ENCODE results near the gene TMX3.

The TMX3 gene

DNA sequence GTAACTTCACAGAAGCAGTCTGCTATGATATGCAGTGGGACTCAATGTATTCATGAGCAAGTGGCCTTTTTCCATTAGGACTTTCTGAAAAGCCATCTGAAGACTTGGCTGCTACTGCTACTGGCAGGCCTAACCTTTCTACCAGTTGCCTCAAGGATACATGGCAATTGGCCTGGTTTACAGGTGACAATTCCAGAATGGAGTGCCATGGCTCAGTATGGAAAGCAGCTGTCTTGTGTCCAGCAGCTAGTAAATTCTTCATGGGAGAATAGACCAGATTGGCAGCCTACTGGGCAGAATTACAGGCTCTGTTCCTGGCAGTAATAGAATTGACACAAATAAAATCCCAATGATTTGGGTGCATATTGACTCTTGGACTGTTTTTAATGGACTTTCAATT lies 12.6 kb upstream of the TMX3 start:
- Mint-ChIP-seq H3K36me3 (ENCODE audit: low read depth) (peaks cover 19% of the 10 kb centered on the region), H3K4me3 (no peak overlapping the region), H3K27me3 (no peaks in the 10 kb centered on the region), H3K27ac (no peak overlapping the region), H3K4me1 (ENCODE audit: low read depth) (peaks cover 29% of the 10 kb centered on the region), H3K9me3 (peaks cover 18% of the 10 kb centered on the region)
- intact Hi-C loops (cut with micrococcal nuclease): loop anchor here (10.0 kb wide), 1 partner anchor 1213 kb away; the partner anchor contains the start of gene DSEL

DNA sequence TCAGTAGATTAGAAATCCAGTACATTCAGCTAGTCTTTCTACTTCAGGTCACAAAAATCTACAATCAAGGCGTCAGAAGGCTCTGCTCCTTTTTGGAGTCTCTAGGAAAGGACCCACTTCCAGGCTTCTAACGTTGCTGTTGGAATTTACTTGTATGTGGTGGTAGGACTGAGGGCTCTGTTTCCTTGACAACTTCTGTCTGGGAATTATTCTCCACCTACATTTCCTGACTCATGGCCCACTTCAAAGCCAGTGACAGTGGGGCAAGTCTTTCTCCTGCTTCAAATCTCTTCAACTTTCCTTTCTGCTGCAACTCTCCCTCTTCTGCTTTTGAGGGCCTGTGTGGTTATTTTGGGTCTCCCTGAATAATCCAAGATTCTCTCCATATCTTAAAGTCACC lies 10.4 kb upstream of the TMX3 start:
- intact Hi-C loops (cut with micrococcal nuclease): loop anchor here (10.0 kb wide), 1 partner anchor 1211 kb away; the partner anchor contains the start of gene DSEL
- Mint-ChIP-seq H3K27me3 (no peaks in the 10 kb centered on the region), H3K9me3 (peaks cover 18% of the 10 kb centered on the region), H3K27ac (peak overlapping the region; percentile 8), H3K4me1 (ENCODE audit: low read depth) (peaks cover 49% of the 10 kb centered on the region), H3K36me3 (ENCODE audit: low read depth) (peaks cover 19% of the 10 kb centered on the region), H3K4me3 (no peak overlapping the region)

DNA sequence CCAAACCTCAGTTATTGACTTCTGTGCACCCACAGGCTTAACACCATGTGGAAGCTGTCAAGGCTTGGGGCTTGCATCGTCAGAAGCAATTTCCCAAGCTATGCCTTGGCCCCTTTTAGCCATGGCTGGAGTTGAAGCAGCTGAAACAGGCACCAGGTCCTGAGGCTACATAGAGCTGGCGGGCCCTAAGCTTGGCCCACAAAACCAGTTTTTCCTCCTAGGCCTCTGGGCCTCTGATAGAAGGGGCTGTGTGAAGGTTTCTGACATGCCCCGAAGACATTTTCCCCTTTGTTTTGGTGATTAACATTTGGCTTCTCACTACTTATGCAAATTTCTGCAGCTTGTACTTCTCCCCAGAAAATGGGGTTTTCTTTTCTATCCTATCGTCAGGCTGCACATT lies 9.1 kb upstream of the TMX3 start:
- no peak overlapping the region for H3K4me3 Mint-ChIP-seq
- H3K4me1 Mint-ChIP-seq (ENCODE audit: low read depth): peaks cover 50% of the 10 kb centered on the region
- H3K27ac Mint-ChIP-seq: peak overlapping the region; percentile 48
- H3K9me3 Mint-ChIP-seq: peaks cover 18% of the 10 kb centered on the region
- intact Hi-C loops (cut with micrococcal nuclease): loop anchor here (10.0 kb wide), 1 partner anchor 1209 kb away; the partner anchor contains the start of gene DSEL
- peaks cover 19% of the 10 kb centered on the region for H3K36me3 Mint-ChIP-seq (ENCODE audit: low read depth)
- H3K27me3 Mint-ChIP-seq: no peaks in the 10 kb centered on the region

DNA sequence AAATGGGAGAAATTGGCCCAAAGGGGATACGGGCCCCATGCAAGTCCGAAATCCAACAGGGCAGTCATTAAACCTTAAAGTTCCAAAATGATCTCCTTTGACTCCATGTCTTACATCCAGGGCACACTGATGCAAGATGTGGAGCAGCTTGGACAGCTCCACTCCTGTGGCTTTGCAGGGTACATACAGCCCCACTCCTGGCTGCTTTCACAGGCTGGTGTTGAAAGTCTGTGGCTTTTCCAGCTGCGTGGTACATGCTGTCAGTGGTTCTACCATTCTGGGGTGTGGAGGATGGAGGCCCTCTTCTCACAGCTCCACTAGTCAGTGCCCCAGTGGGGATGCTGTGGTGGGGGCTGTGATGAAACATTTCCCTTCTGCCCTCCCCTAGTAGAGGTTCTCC lies 8.6 kb upstream of the TMX3 start:
- intact Hi-C loops (cut with micrococcal nuclease): loop anchor here (10.0 kb wide), 1 partner anchor 1209 kb away; the partner anchor contains the start of gene DSEL
- Mint-ChIP-seq H3K27ac (peak overlapping the region; percentile 83), H3K9me3 (peaks cover 18% of the 10 kb centered on the region), H3K4me1 (ENCODE audit: low read depth) (peaks cover 48% of the 10 kb centered on the region), H3K27me3 (no peaks in the 10 kb centered on the region), H3K36me3 (ENCODE audit: low read depth) (peaks cover 19% of the 10 kb centered on the region), H3K4me3 (no peak overlapping the region)

DNA sequence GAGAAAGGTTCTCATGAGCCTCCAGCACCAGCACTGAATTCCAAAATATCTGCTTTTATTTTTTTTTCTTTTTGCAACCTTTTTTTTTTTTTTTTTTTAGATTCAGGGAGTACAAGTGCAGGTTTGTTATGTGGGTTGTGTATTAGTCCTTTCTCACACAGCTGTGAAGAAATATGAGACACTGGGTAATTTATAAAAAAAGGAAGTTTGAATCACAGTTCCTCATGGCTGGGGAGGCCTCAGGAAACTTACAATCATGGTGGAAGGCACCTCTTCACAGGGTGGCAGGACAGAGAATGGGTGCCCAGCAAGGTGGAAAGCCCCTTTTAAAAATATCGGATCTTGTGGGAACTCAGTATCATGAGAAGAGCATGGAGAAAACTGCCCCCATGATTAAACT lies 7.9 kb upstream of the TMX3 start:
- Mint-ChIP-seq H3K4me3 (peak overlapping the region; percentile 32), H3K27ac (peak overlapping the region; percentile 83), H3K27me3 (no peaks in the 10 kb centered on the region), H3K36me3 (ENCODE audit: low read depth) (peaks cover 19% of the 10 kb centered on the region), H3K4me1 (ENCODE audit: low read depth) (peaks cover 41% of the 10 kb centered on the region), H3K9me3 (peaks cover 18% of the 10 kb centered on the region)
- intact Hi-C loops (cut with micrococcal nuclease): loop anchor here (10.0 kb wide), 1 partner anchor 1208 kb away; the partner anchor contains the start of gene DSEL

DNA sequence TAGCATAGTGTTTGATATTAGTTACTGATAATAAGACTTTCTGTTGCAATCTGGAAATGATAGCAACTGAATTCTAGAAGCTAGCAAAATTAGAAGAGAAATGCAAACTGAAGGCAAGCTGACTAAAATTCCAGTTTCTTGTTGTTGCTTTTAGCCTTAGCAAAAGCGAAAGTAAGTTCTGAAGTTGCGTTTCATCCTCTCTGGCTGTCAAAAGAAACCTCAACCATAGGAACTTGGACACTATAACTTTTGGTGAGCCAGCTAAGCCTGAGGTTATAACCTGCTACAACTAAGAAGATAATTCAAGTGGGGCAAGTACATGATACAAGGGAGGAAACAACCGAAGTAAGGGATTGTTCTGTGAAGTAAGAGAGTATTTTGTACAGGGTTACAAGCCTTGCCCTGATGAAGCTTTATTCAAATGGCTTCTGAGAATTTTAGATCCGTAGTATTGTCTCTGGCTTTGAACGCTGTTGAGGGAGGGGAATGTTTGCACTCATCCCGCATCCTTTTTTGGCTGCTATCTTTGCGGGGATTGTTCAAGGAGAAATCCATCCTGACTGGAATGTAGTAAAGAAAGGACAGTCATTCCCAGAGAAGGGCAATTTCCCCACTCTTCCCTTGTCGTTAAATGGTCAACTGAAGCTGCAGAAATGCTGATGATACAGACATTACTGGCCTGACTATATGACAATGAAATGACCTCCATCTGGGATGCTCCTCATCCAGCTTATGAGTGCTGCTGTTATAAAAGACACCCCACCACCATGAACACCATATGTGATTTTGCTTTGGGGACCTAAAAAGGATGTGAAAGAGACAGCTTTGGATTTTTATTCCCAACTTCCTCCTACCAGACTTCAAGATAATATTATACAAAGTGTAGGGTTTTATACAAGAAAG lies 7.0 kb upstream of the TMX3 start:
- Mint-ChIP-seq H3K4me1 (ENCODE audit: low read depth) (peaks cover 39% of the 10 kb centered on the region), H3K4me3 (peak overlapping the region; percentile 64), H3K27me3 (no peaks in the 10 kb centered on the region), H3K27ac (peak overlapping the region; percentile 83), H3K36me3 (ENCODE audit: low read depth) (peaks cover 19% of the 10 kb centered on the region), H3K9me3 (peaks cover 18% of the 10 kb centered on the region)
- intact Hi-C loops (cut with micrococcal nuclease): loop anchor here (10.0 kb wide), 1 partner anchor 1207 kb away; the partner anchor contains the start of gene DSEL

DNA sequence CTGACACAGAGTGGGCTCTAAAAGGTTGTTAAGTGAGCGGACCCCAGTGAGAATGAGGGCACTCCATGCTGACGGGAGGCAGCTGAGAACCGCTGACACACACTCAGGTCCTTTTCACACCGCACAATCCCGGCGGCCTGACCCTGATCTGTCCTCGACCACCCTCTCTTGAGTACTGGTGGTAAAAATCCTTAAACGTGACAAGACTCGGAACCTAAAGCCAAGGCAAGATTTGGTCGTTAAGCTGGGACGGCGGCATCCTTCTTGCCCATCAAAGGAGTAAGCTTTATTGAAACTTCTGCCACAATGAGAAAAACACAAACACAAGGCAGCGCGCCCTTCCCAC lies 569 bp downstream of the TMX3 start:
- Mint-ChIP-seq H3K4me1 (ENCODE audit: low read depth) (peaks cover 25% of the 10 kb centered on the region), H3K27me3 (no peaks in the 10 kb centered on the region)

DNA sequence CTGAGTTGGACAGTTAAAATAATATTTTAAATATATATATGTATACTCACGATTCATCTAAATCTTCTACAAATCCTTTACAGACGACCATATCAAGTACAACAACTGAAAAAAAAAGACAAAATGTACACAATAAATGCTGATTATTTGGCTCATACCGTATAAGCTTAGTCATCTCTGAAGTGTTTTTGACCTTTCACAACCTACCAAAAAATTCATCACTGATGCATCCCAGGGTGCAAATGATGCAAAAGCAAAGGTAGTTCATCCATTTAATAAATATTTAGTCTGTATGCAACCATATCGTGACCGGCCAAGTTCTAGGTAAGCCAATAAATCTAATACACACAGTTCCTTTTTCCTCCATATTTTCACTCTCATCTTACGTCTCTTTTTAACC lies 1.1 kb downstream of the TMX3 start:
- H3K4me3 Mint-ChIP-seq: peak overlapping the region; percentile 93
- no peaks in the 10 kb centered on the region for H3K27me3 Mint-ChIP-seq
- intact Hi-C loops (cut with micrococcal nuclease): loop anchor here (10.0 kb wide), 1 partner anchor 1491 kb away; the partner anchor contains the start of gene RTTN
- H3K9me3 Mint-ChIP-seq: no peaks in the 10 kb centered on the region
- H3K36me3 Mint-ChIP-seq (ENCODE audit: low read depth): peaks cover 52% of the 10 kb centered on the region
- peak overlapping the region; percentile 85 for H3K27ac Mint-ChIP-seq
- H3K4me1 Mint-ChIP-seq (ENCODE audit: low read depth): peaks cover 28% of the 10 kb centered on the region

More for the DNA sequence above, 569 bp downstream of the TMX3 start:
- Mint-ChIP-seq H3K27ac (peak overlapping the region; percentile 85), H3K36me3 (ENCODE audit: low read depth) (peaks cover 49% of the 10 kb centered on the region), H3K9me3 (no peaks in the 10 kb centered on the region), H3K4me3 (peak overlapping the region; percentile 93)
- intact Hi-C loops (cut with micrococcal nuclease): loop anchor here (10.0 kb wide), 1 partner anchor 1490 kb away; the partner anchor contains the start of gene RTTN

DNA sequence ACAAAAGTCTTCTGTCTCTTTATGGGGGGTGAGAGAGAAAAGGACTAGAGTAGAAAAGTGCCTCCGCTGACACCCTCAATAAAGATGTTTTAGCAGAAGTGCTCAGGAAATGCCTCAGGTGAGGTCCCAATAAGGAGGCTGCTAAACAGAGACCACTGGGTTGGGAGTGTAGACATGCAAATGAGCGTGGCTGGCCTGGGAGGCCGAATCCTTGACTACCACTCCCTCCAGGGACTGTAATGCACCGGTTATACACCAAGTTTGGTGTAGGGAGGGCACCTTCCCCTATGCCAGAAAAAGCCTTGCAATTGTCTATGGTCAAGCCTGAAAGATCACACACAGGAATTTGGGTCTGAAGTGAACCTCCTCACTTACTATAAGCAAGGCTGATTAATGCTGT lies 1.8 kb downstream of the TMX3 start:
- Mint-ChIP-seq H3K27me3 (no peaks in the 10 kb centered on the region), H3K27ac (no peak overlapping the region), H3K4me1 (ENCODE audit: low read depth) (peaks cover 28% of the 10 kb centered on the region), H3K36me3 (ENCODE audit: low read depth) (peaks cover 59% of the 10 kb centered on the region), H3K9me3 (no peaks in the 10 kb centered on the region), H3K4me3 (peak overlapping the region; percentile 13)
- intact Hi-C loops (cut with micrococcal nuclease): loop anchor here (10.0 kb wide), 1 partner anchor 1492 kb away; the partner anchor contains the start of gene RTTN

DNA sequence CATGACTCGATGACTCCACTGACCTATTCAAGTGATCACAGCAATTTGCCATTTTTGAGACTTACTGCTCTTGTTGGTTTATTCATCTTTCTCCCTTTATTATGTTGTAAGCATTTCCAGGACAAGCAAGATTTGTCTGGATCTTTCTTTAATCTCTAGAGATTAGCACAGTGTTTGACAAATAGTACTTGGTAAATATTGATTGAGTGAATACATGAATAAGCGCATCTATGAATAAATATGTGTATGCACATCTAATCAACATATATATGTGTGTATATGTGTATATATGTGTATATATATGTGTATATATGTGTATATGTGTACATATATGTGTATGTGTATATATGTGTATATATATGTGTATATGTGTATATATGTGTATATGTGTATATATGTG lies 7.3 kb downstream of the TMX3 start:
- Mint-ChIP-seq H3K9me3 (no peaks in the 10 kb centered on the region), H3K27ac (no peak overlapping the region), H3K4me3 (no peak overlapping the region), H3K36me3 (ENCODE audit: low read depth) (peaks cover 91% of the 10 kb centered on the region), H3K4me1 (ENCODE audit: low read depth) (peaks cover 16% of the 10 kb centered on the region), H3K27me3 (no peaks in the 10 kb centered on the region)
- intact Hi-C loops (cut with micrococcal nuclease): no loop called here

DNA sequence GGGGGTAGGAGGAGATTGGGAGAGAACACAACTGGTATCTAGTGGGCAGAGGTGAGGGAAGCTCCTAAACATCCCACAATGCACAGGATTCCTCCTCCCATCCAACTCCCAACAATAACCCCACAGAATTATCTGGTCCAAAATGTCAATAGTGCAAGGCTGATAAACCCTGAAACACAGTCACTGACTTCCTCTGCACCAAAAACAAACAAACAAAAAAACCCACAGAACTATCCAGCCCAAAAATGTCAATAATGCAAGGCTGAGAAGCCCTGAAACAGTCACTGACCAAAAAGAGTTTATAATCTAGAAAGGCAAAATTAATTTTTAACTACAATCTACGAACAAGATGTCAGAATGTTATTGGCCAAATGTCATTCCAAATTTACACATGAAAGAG lies 9.8 kb downstream of the TMX3 start:
- intact Hi-C loops (cut with micrococcal nuclease): no loop called here
- H3K9me3 Mint-ChIP-seq: no peaks in the 10 kb centered on the region
- H3K27ac Mint-ChIP-seq: no peak overlapping the region
- peaks cover 13% of the 10 kb centered on the region for H3K4me1 Mint-ChIP-seq (ENCODE audit: low read depth)
- H3K4me3 Mint-ChIP-seq: no peak overlapping the region
- peaks cover 88% of the 10 kb centered on the region for H3K36me3 Mint-ChIP-seq (ENCODE audit: low read depth)
- no peaks in the 10 kb centered on the region for H3K27me3 Mint-ChIP-seq

DNA sequence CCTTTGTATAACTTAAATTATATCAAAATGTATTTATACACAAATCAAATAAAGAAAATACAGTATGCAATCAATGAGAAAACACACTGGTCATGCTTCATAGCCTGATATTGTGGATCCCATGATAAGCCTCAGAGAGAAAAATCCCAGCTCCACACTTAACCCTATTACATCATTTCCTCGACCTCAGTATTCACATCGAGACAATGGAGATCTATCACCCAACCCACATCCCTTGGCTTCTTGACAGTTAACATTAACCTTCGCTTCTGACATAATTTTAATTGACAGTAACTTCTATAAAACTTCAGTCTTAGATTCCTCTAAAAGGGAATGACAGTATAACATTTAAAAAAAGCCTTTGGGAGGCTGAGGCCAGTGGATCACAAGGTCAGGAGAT lies 11.6 kb downstream of the TMX3 start:
- H3K27me3 Mint-ChIP-seq: no peaks in the 10 kb centered on the region
- H3K9me3 Mint-ChIP-seq: no peaks in the 10 kb centered on the region
- H3K4me1 Mint-ChIP-seq (ENCODE audit: low read depth): peaks cover 5% of the 10 kb centered on the region
- peaks cover 84% of the 10 kb centered on the region for H3K36me3 Mint-ChIP-seq (ENCODE audit: low read depth)
- intact Hi-C loops (cut with micrococcal nuclease): no loop called here
- H3K27ac Mint-ChIP-seq: no peak overlapping the region
- H3K4me3 Mint-ChIP-seq: no peak overlapping the region

DNA sequence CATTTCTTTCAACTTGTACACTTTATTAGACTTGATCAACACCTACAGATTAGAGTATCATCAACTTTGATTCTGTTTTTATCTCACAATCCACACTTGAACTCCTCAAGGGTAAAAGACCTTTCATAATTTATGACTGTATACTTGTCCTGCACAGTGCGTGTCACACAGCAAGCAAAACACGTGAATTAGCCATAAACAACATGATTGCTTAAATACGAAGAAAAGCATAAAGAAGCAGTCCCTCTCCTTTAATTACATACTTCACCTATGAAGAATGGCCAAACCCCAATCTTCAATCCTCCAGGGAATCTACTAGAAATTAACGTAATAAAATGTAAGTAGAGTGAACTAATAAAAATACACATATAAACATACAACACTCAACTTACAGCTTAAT lies 13.6 kb downstream of the TMX3 start:
- Mint-ChIP-seq H3K36me3 (ENCODE audit: low read depth) (peaks cover 79% of the 10 kb centered on the region), H3K27me3 (no peaks in the 10 kb centered on the region), H3K4me3 (no peak overlapping the region), H3K4me1 (ENCODE audit: low read depth) (peaks cover 5% of the 10 kb centered on the region), H3K9me3 (no peaks in the 10 kb centered on the region), H3K27ac (no peak overlapping the region)
- intact Hi-C loops (cut with micrococcal nuclease): no loop called here

DNA sequence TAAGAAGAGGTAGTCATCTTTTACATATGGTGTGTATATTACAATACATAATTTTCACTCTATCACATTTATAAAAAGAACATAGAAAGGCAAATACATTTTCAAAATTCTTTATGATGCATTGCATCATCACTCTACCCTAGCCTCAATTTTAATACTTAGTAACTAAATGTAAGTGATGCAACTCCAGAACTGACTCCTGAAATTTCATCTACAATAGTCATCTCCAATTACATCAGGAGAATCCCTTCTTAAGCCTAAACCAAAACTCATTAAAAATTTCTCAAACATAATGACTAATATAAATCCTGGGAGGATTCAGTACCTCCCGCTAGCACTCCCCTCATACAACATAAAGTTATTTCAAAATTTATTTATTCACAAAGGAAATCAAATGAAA lies 15.9 kb downstream of the TMX3 start:
- intact Hi-C loops (cut with micrococcal nuclease): no loop called here
- H3K36me3 Mint-ChIP-seq (ENCODE audit: low read depth): peaks cover 79% of the 10 kb centered on the region
- H3K27me3 Mint-ChIP-seq: no peaks in the 10 kb centered on the region

More for the DNA sequence above, 15.9 kb downstream of the TMX3 start:
- Mint-ChIP-seq H3K4me1 (ENCODE audit: low read depth) (no peaks in the 10 kb centered on the region), H3K4me3 (no peak overlapping the region), H3K9me3 (no peaks in the 10 kb centered on the region), H3K27ac (no peak overlapping the region)
